Muscle of leg (tissue), 11 donors: ENCODE measurements around the gene TRRAP. TPM values are rescaled to one million over a fixed set of nuclear protein-coding genes. Genes with fewer than 3 reads are reported as not detected.

ENCODE experiments used
- DNase-seq: peaks from one replicate; pipeline ENCODE4 v3.0.0; 2013
- H3K27ac ChIP-seq: one replicate; pipeline ENCODE4 v1.5.1; 2013; ENCODE audit warnings: mild to moderate bottlenecking, low read length, control low read depth
- H3K27me3 ChIP-seq: one replicate; pipeline ENCODE4 v1.6.1; 2013; ENCODE audit warnings: low read length; ENCODE audit not compliant: control insufficient read depth, insufficient read depth
- H3K36me3 ChIP-seq: one replicate; pipeline ENCODE4 v1.6.1; 2013; ENCODE audit warnings: low read length; ENCODE audit not compliant: control insufficient read depth, insufficient read depth
- H3K4me1 ChIP-seq: one replicate; pipeline ENCODE4 v1.6.1; 2013; ENCODE audit warnings: low read length; ENCODE audit not compliant: control insufficient read depth, insufficient read depth
- H3K4me3 ChIP-seq: one replicate; pipeline ENCODE4 v1.5.1; 2013; ENCODE audit warnings: low read length, control low read depth
- H3K9me3 ChIP-seq: replicated peaks from 2 replicates; pipeline ENCODE4 v1.6.1; 2013; ENCODE audit warnings: low read depth, low read length; ENCODE audit not compliant: control insufficient read depth
- WGBS: methylation state at CpG from one replicate; pipeline ENCODE4 v1.1.5; 2013; ENCODE audit warnings: missing lambda C conversion rate; ENCODE audit not compliant: insufficient coverage; 5-methylcytosine and 5-hydroxymethylcytosine counted together
- polyA plus RNA-seq, 8 donors: library from polyadenylated mRNA; unstranded; fragments of 120-200 nt; gene quantifications; one replicate each; pipeline versions ENCODE4 v1.2.1 to v1.2.3, GENCODE V29; 2013; ENCODE audit warnings: inconsistent platforms in 1 of 8, low replicate concordance in 1 of 8; ENCODE audit not compliant: insufficient read length in 8 of 8, insufficient read depth in 1 of 8
- total RNA-seq: library from RNA; stranded (reverse); fragments of 120-200 nt; gene quantifications from one replicate; pipeline ENCODE4 v1.2.4, GENCODE V29; 2013

Gene TRRAP
- total and polyA plus RNA-seq, 9 donors = 13.6 to 30.3 (median 24.3) TPM

- Histone ChIP-seq H3K27me3 (no peaks in the 10 kb centered on the region), H3K4me1 (no peaks in the 10 kb centered on the region), H3K4me3 (no peak overlapping the region), H3K36me3 (peaks cover 74% of the 10 kb centered on the region), H3K27ac (no peak overlapping the region), H3K9me3 (no peaks in the 10 kb centered on the region)
- 82% methylated on average over 5 of the region's 8 CpGs for WGBS
- DNase-seq = no peak
Measured at GRCh38 chr7:98913026-98913425, 34.7 kb downstream of the TRRAP start.

- Histone ChIP-seq H3K9me3 (no peaks in the 10 kb centered on the region), H3K4me3 (no peak overlapping the region), H3K27me3 (no peaks in the 10 kb centered on the region), H3K4me1 (no peaks in the 10 kb centered on the region), H3K27ac (no peak overlapping the region), H3K36me3 (peaks cover 74% of the 10 kb centered on the region)
- no peak for DNase-seq
Measured at GRCh38 chr7:98913612-98914011, 35.3 kb downstream of the TRRAP start.

GRCh38 chr7:98917331-98917730, 39.0 kb downstream of the TRRAP start:
- no peak for DNase-seq
- Histone ChIP-seq H3K4me3 (no peak overlapping the region), H3K4me1 (no peaks in the 10 kb centered on the region), H3K36me3 (peaks cover 79% of the 10 kb centered on the region), H3K27ac (no peak overlapping the region), H3K9me3 (no peaks in the 10 kb centered on the region), H3K27me3 (no peaks in the 10 kb centered on the region)
- WGBS = 96% methylated on average over 10 of the region's 12 CpGs

GRCh38 chr7:98921608-98922372, 43.5 kb downstream of the TRRAP start:
- Histone ChIP-seq H3K36me3 (peaks cover 89% of the 10 kb centered on the region), H3K4me1 (no peaks in the 10 kb centered on the region), H3K4me3 (no peak overlapping the region), H3K27me3 (no peaks in the 10 kb centered on the region), H3K27ac (no peak overlapping the region), H3K9me3 (no peaks in the 10 kb centered on the region)
- 90% methylated on average over 25 of the region's 25 CpGs for WGBS
- DNase-seq = no peak

GRCh38 chr7:98922392-98923187, 44.3 kb downstream of the TRRAP start:
- no peak for DNase-seq
- H3K27ac ChIP-seq = no peak overlapping the region
- H3K4me3 ChIP-seq = no peak overlapping the region
- no peaks in the 10 kb centered on the region for H3K27me3 ChIP-seq
- no peaks in the 10 kb centered on the region for H3K4me1 ChIP-seq
- H3K9me3 ChIP-seq = no peaks in the 10 kb centered on the region
- H3K36me3 ChIP-seq = peaks cover 89% of the 10 kb centered on the region
- WGBS = 95% methylated on average over 6 of the region's 12 CpGs

GRCh38 chr7:98923512-98923911, 45.2 kb downstream of the TRRAP start:
- no peaks in the 10 kb centered on the region for H3K9me3 ChIP-seq
- H3K27me3 ChIP-seq = no peaks in the 10 kb centered on the region
- DNase-seq = no peak
- H3K4me3 ChIP-seq = no peak overlapping the region
- no peak overlapping the region for H3K27ac ChIP-seq
- WGBS = 80% methylated on average over 1 of the region's 5 CpGs
- no peaks in the 10 kb centered on the region for H3K4me1 ChIP-seq
- peaks cover 88% of the 10 kb centered on the region for H3K36me3 ChIP-seq

GRCh38 chr7:98927125-98927524, 48.8 kb downstream of the TRRAP start:
- Histone ChIP-seq H3K4me3 (no peak overlapping the region), H3K4me1 (no peaks in the 10 kb centered on the region), H3K27ac (no peak overlapping the region), H3K9me3 (no peaks in the 10 kb centered on the region), H3K27me3 (no peaks in the 10 kb centered on the region), H3K36me3 (peaks cover 78% of the 10 kb centered on the region)
- WGBS = 99% methylated on average over 13 of the region's 15 CpGs
- no peak for DNase-seq

GRCh38 chr7:98930464-98930863, 52.1 kb downstream of the TRRAP start:
- Histone ChIP-seq H3K9me3 (no peaks in the 10 kb centered on the region), H3K4me1 (no peaks in the 10 kb centered on the region), H3K4me3 (no peak overlapping the region), H3K27me3 (no peaks in the 10 kb centered on the region), H3K27ac (no peak overlapping the region), H3K36me3 (peaks cover 73% of the 10 kb centered on the region)
- DNase-seq = no peak
- 92% methylated on average over 8 of the region's 10 CpGs for WGBS

GRCh38 chr7:98930921-98931320, 52.6 kb downstream of the TRRAP start:
- no peaks in the 10 kb centered on the region for H3K9me3 ChIP-seq
- H3K27me3 ChIP-seq = no peaks in the 10 kb centered on the region
- WGBS = 92% methylated on average over 3 of the region's 3 CpGs
- no peaks in the 10 kb centered on the region for H3K4me1 ChIP-seq
- DNase-seq = no peak
- peaks cover 69% of the 10 kb centered on the region for H3K36me3 ChIP-seq
- no peak overlapping the region for H3K27ac ChIP-seq
- no peak overlapping the region for H3K4me3 ChIP-seq

- Histone ChIP-seq H3K27ac (no peak overlapping the region), H3K4me3 (no peak overlapping the region), H3K36me3 (peaks cover 68% of the 10 kb centered on the region), H3K9me3 (no peaks in the 10 kb centered on the region), H3K27me3 (no peaks in the 10 kb centered on the region), H3K4me1 (no peaks in the 10 kb centered on the region)
- DNase-seq = no peak
- 84% methylated on average over 13 of the region's 13 CpGs for WGBS
Measured at GRCh38 chr7:98933321-98933720, 55.0 kb downstream of the TRRAP start.
